ENCODE data around the gene TTLL7. TPM values are rescaled to one million over a fixed set of nuclear protein-coding genes. Genes with fewer than 3 reads are reported as not detected.

The TTLL7 gene
- total and polyA plus RNA-seq, 4 experiments from 2014 or later: 0.06 to 2.8 (median 0.33) TPM

DNA sequence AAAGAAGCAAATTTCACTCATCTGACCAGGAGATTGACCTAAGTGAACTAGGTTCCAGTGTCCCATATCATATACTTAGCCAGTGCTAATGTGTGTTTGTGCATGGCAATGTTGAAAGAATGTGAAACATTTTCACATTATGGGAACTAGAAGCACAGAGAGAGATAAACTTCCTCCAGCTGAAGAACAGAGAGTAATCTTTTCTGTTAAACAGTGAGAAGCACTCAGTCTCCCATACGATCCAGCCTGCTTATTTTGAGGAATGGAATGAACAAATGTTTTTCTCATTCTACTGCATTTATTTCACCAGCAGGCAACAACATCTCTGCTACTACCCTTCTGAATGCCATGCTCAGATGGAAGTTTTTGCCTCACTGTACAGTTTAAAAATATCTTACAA is 170.5 kb downstream of the TTLL7 start:
- Mint-ChIP-seq H3K27ac (no peak overlapping the region), H3K4me3 (no peak overlapping the region), H3K36me3 (no peaks in the 10 kb centered on the region), H3K9me3 (peaks cover 0 to 12% (median 0%) of the 10 kb centered on the region in 8 donors), H3K4me1 (no peaks in the 10 kb centered on the region), H3K27me3 (peaks cover 0 to 2% of the 10 kb centered on the region in 2 donors)
- H3K4me1 ChIP-seq (ENCODE audit: insufficient read depth, low read length): no peaks in the 10 kb centered on the region
- H3K27ac ChIP-seq (ENCODE audit: low read depth, low read length): no peak overlapping the region
- H3K9me3 ChIP-seq (ENCODE audit: control insufficient read depth in 1 of 2, low read length in 2 of 2): no peaks in the 10 kb centered on the region
- H3K27me3 ChIP-seq (ENCODE audit: insufficient read depth, low read length): no peaks in the 10 kb centered on the region
- H3K36me3 ChIP-seq (ENCODE audit: insufficient read depth, low read length): no peaks in the 10 kb centered on the region
- intact Hi-C loops (cut with micrococcal nuclease): no loop called here
- CTCF ChIA-PET (ENCODE audit: partially characterized antibody): no interaction called here
- no peak overlapping the region for H3K4me3 ChIP-seq (ENCODE audit: low read length in 2 of 2)
- no peak for DNase-seq
- POLR2A ChIA-PET (ENCODE audit: partially characterized antibody): no interaction called here

GRCh38 chr1:83827741-83828140 is 171.2 kb downstream of the TTLL7 start:
- POLR2A ChIA-PET (ENCODE audit: partially characterized antibody): no interaction called here
- Mint-ChIP-seq H3K4me1 (no peaks in the 10 kb centered on the region), H3K27me3 (peaks cover 0 to 2% of the 10 kb centered on the region in 2 donors), H3K27ac (no peak overlapping the region), H3K36me3 (no peaks in the 10 kb centered on the region), H3K9me3 (peaks cover 0 to 14% (median 0%) of the 10 kb centered on the region in 8 donors), H3K4me3 (no peak overlapping the region)
- Histone ChIP-seq H3K27ac (ENCODE audit: low read depth, low read length) (no peak overlapping the region), H3K9me3 (ENCODE audit: control insufficient read depth in 1 of 2, low read length in 2 of 2) (no peaks in the 10 kb centered on the region), H3K36me3 (ENCODE audit: insufficient read depth, low read length) (no peaks in the 10 kb centered on the region), H3K4me3 (ENCODE audit: low read length in 2 of 2) (no peak overlapping the region), H3K4me1 (ENCODE audit: insufficient read depth, low read length) (no peaks in the 10 kb centered on the region), H3K27me3 (ENCODE audit: insufficient read depth, low read length) (no peaks in the 10 kb centered on the region)
- CTCF ChIA-PET (ENCODE audit: partially characterized antibody): no interaction called here
- intact Hi-C loops (cut with micrococcal nuclease): no loop called here
- no peak for DNase-seq

DNA sequence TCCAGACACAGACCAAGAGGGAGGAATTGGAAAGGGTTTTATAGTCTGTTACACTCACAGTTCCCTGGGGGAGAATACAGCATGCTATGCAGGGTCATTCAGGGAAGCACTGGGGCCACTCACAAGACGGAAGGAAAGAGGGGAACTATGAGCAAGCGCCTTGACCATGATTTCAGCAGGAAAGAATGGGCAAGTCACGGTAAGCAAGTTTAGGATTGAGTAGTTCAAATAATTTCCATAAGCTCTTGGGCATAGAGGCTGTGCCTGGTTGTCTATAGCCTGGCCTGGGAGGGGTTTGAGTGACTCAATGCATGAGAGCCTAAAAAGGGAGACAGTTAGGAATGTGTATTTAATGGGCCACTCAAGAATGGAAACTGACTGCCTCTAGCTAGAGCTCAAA is 176.7 kb downstream of the TTLL7 start:
- Mint-ChIP-seq H3K27ac (no peak overlapping the region), H3K4me1 (no peaks in the 10 kb centered on the region), H3K4me3 (no peak overlapping the region), H3K36me3 (no peaks in the 10 kb centered on the region), H3K9me3 (peaks cover 0 to 26% (median 3%) of the 10 kb centered on the region in 8 donors), H3K27me3 (no peaks in the 10 kb centered on the region)
- no peaks in the 10 kb centered on the region for H3K9me3 ChIP-seq (ENCODE audit: control insufficient read depth in 1 of 2, low read length in 2 of 2)
- no peak for DNase-seq
- no peaks in the 10 kb centered on the region for H3K27me3 ChIP-seq (ENCODE audit: insufficient read depth, low read length)
- no peak overlapping the region for H3K27ac ChIP-seq (ENCODE audit: low read depth, low read length)
- ChIA-PET POLR2A (ENCODE audit: partially characterized antibody) (no interaction called here), CTCF (ENCODE audit: partially characterized antibody) (no interaction called here)
- intact Hi-C loops (cut with micrococcal nuclease): no loop called here
- H3K4me3 ChIP-seq (ENCODE audit: low read length in 2 of 2): no peak overlapping the region
- H3K4me1 ChIP-seq (ENCODE audit: insufficient read depth, low read length): no peaks in the 10 kb centered on the region
- H3K36me3 ChIP-seq (ENCODE audit: insufficient read depth, low read length): no peaks in the 10 kb centered on the region

DNA sequence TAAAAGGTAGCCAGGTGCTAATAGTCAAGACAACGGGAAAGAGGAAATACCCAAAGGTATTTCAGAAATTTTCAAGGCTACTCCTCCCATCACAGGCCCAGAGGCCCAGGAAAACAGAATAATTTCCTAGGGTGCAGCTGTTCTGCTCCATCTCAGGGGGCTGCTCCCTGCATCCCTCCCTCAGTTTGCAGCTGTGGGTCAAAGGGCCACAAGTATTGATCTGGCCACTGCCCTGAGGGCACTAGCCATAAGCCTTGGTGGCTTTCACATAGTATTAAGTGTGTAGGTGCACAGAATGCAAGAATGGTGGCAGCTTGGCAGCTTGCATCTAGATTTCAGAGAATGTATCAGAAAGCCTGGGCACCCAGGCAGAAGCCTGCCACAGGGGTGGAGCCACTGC is 179.5 kb downstream of the TTLL7 start:
- H3K27ac ChIP-seq (ENCODE audit: low read depth, low read length): no peak overlapping the region
- H3K9me3 ChIP-seq (ENCODE audit: control insufficient read depth in 1 of 2, low read length in 2 of 2): no peaks in the 10 kb centered on the region
- H3K27ac Mint-ChIP-seq: no peak overlapping the region
- no peaks in the 10 kb centered on the region for H3K4me1 Mint-ChIP-seq
- ChIA-PET CTCF (ENCODE audit: partially characterized antibody) (no interaction called here), POLR2A (ENCODE audit: partially characterized antibody) (no interaction called here)
- no peaks in the 10 kb centered on the region for H3K4me1 ChIP-seq (ENCODE audit: insufficient read depth, low read length)
- no peaks in the 10 kb centered on the region for H3K36me3 Mint-ChIP-seq
- DNase-seq: no peak
- no peaks in the 10 kb centered on the region for H3K27me3 Mint-ChIP-seq
- peaks cover 0 to 21% (median 3%) of the 10 kb centered on the region in 8 donors for H3K9me3 Mint-ChIP-seq
- H3K4me3 ChIP-seq (ENCODE audit: low read length in 2 of 2): no peak overlapping the region
- H3K27me3 ChIP-seq (ENCODE audit: insufficient read depth, low read length): no peaks in the 10 kb centered on the region
- H3K36me3 ChIP-seq (ENCODE audit: insufficient read depth, low read length): no peaks in the 10 kb centered on the region
- no peak overlapping the region for H3K4me3 Mint-ChIP-seq
- intact Hi-C loops (cut with micrococcal nuclease): no loop called here

DNA sequence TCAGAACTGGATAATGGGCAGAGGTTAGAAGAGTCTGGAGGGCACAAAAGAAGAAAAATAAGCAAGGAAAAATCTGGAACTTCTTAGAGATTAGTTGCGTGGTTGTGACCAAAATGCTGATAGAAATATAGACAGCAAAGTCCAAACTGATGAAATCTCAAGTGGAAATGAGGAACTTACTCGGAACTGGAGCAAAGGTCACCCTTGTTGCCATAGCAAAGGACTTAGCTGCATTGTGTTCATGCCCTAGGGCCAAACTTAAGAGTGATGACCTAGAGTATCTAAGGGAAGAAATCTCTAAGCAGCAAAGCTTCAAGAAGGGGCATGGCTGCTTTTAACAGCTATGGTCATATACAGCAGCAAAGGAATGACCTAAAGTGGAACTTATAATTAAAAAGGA is 180.0 kb downstream of the TTLL7 start:
- peaks cover 0 to 18% (median 3%) of the 10 kb centered on the region in 8 donors for H3K9me3 Mint-ChIP-seq
- Histone ChIP-seq H3K4me1 (ENCODE audit: insufficient read depth, low read length) (no peaks in the 10 kb centered on the region), H3K27me3 (ENCODE audit: insufficient read depth, low read length) (no peaks in the 10 kb centered on the region), H3K4me3 (ENCODE audit: low read length in 2 of 2) (no peak overlapping the region), H3K27ac (ENCODE audit: low read depth, low read length) (no peak overlapping the region), H3K9me3 (ENCODE audit: control insufficient read depth in 1 of 2, low read length in 2 of 2) (no peaks in the 10 kb centered on the region), H3K36me3 (ENCODE audit: insufficient read depth, low read length) (no peaks in the 10 kb centered on the region)
- no peak overlapping the region for H3K27ac Mint-ChIP-seq
- intact Hi-C loops (cut with micrococcal nuclease): no loop called here
- no peak overlapping the region for H3K4me3 Mint-ChIP-seq
- no peaks in the 10 kb centered on the region for H3K27me3 Mint-ChIP-seq
- no peaks in the 10 kb centered on the region for H3K36me3 Mint-ChIP-seq
- no peak for DNase-seq
- ChIA-PET POLR2A (ENCODE audit: partially characterized antibody) (no interaction called here), CTCF (ENCODE audit: partially characterized antibody) (no interaction called here)
- H3K4me1 Mint-ChIP-seq: no peaks in the 10 kb centered on the region

DNA sequence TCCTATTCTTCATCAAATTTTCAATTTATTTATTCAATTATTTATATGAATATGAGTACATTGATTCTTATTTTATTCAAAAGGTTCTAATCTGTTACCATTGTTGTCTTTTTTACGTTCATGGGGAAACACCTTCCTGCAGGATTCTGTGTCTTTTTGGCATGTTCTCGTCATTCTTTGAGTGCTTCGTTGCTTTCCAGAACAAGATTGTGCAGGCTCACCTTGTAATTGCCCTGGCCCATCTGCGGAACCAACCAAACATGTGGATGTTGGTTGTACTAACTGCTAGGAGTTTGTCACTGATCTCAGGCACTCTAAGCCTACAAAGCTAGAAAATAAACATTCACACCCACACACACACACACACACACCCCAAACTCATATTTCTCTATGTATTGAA is 182.1 kb downstream of the TTLL7 start:
- Mint-ChIP-seq H3K27me3 (no peaks in the 10 kb centered on the region), H3K36me3 (no peaks in the 10 kb centered on the region), H3K9me3 (peaks cover 0 to 5% (median 3%) of the 10 kb centered on the region in 8 donors), H3K4me3 (no peak overlapping the region), H3K27ac (no peak overlapping the region), H3K4me1 (no peaks in the 10 kb centered on the region)
- no peaks in the 10 kb centered on the region for H3K36me3 ChIP-seq (ENCODE audit: insufficient read depth, low read length)
- POLR2A ChIA-PET (ENCODE audit: partially characterized antibody): no interaction called here
- DNase-seq: no peak
- H3K4me1 ChIP-seq (ENCODE audit: insufficient read depth, low read length): no peaks in the 10 kb centered on the region
- CTCF ChIA-PET (ENCODE audit: partially characterized antibody): no interaction called here
- intact Hi-C loops (cut with micrococcal nuclease): no loop called here
- no peaks in the 10 kb centered on the region for H3K9me3 ChIP-seq (ENCODE audit: control insufficient read depth in 1 of 2, low read length in 2 of 2)
- H3K27ac ChIP-seq (ENCODE audit: low read depth, low read length): no peak overlapping the region
- H3K4me3 ChIP-seq (ENCODE audit: low read length in 2 of 2): no peak overlapping the region
- H3K27me3 ChIP-seq (ENCODE audit: insufficient read depth, low read length): no peaks in the 10 kb centered on the region

DNA sequence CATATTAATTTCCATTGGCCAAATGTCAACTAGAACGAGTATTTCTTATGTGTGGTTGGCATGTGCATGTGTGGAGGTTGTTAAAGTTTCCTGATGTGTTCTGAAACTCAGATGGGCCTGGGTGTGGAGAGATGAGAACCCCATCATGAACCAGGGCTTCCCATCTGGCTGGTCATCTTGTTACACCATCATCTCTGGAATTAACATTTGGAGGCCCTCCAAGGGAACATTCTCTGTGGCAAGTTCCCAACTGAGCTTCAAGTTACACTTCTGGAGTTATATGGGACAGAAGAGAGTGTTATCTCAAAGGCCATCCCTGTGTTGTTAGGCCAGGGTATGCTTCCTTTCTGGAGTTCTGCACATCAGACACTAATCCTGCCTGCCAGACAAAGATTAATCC is 183.6 kb downstream of the TTLL7 start:
- no peaks in the 10 kb centered on the region for H3K9me3 ChIP-seq (ENCODE audit: control insufficient read depth in 1 of 2, low read length in 2 of 2)
- no peak overlapping the region for H3K27ac Mint-ChIP-seq
- H3K36me3 ChIP-seq (ENCODE audit: insufficient read depth, low read length): no peaks in the 10 kb centered on the region
- no peaks in the 10 kb centered on the region for H3K27me3 ChIP-seq (ENCODE audit: insufficient read depth, low read length)
- CTCF ChIA-PET (ENCODE audit: partially characterized antibody): no interaction called here
- H3K4me1 ChIP-seq (ENCODE audit: insufficient read depth, low read length): no peaks in the 10 kb centered on the region
- intact Hi-C loops (cut with micrococcal nuclease): no loop called here
- H3K4me1 Mint-ChIP-seq: no peaks in the 10 kb centered on the region
- H3K9me3 Mint-ChIP-seq: peaks cover 0 to 4% (median 0%) of the 10 kb centered on the region in 8 donors
- H3K27ac ChIP-seq (ENCODE audit: low read depth, low read length): no peak overlapping the region
- H3K27me3 Mint-ChIP-seq: no peaks in the 10 kb centered on the region
- POLR2A ChIA-PET (ENCODE audit: partially characterized antibody): no interaction called here
- H3K4me3 Mint-ChIP-seq: no peak overlapping the region
- H3K4me3 ChIP-seq (ENCODE audit: low read length in 2 of 2): no peak overlapping the region
- no peaks in the 10 kb centered on the region for H3K36me3 Mint-ChIP-seq
- DNase-seq: no peak
